GM03348 (cell line): Measurements from ENCODE around the gene SRPX.

Experiments used
- DNase-seq: peaks from one replicate; pipeline ENCODE4 v3.0.0; 2012; ENCODE audit warnings: low spot score

Gene SRPX, protein sequence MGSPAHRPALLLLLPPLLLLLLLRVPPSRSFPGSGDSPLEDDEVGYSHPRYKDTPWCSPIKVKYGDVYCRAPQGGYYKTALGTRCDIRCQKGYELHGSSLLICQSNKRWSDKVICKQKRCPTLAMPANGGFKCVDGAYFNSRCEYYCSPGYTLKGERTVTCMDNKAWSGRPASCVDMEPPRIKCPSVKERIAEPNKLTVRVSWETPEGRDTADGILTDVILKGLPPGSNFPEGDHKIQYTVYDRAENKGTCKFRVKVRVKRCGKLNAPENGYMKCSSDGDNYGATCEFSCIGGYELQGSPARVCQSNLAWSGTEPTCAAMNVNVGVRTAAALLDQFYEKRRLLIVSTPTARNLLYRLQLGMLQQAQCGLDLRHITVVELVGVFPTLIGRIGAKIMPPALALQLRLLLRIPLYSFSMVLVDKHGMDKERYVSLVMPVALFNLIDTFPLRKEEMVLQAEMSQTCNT

DNA sequence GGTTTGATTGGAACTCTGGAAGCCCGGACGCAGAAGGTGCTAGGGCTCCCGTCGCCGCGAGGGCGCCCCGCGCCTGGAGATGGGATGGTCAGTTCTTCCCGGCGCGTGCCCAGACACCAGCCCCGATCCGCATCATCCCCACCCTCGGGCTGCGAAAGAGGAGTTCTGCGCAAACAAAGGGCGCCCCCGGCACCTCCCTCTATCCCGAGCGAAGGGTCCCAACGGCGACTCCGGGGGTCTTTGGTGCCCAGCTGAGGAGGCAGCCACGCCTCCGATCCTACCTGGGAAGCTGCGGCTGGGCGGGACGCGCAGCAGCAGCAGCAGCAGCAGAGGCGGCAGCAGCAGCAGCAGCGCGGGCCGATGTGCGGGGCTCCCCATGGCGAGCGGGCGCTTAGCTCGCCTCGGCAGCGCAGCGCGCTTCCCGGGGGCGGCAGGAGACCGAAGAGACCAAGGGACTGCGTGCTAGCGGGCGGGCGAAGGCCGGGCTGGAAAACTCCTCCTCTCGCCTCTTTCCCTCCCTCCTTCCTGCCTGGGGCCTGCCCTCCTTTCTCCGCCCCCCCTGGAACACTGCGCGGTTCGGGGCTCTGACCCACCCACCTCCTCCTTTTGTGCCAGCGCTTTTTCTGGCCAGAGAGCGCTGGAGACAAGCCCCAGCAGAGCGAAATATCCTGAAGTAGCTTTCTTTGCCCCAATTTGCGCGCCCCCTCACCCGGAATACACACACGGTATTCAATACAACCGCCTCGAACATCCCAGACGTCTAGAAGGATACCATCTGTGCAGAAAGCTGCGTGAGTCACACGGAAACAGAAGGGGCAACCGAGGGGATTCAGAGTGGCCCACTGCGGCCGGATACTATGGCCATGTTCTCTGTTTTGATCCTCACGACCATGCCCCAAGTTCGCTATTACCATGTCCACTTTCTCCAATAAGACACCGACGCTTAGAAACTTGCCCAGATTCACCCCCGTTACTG is at the start of gene SRPX:
TSS of gene SRPX (minus strand) at position 457 of the 976 bp plus-strand sequence. CDS start at position 378, 79 bp downstream.
- peak; percentile 60 for DNase-seq

- DNase-seq: no peak
Measured at GRCh38 chrX:38268011-38268410, 47.3 kb upstream of the SRPX start.

GRCh38 chrX:38262715-38263620 is 42.3 kb upstream of the SRPX start:
- DNase-seq: peak; percentile 6

- peak; percentile 15 for DNase-seq
Measured at GRCh38 chrX:38260231-38260630, 39.6 kb upstream of the SRPX start.

GRCh38 chrX:38256019-38256418 is 35.3 kb upstream of the SRPX start:
- no peak for DNase-seq

DNA sequence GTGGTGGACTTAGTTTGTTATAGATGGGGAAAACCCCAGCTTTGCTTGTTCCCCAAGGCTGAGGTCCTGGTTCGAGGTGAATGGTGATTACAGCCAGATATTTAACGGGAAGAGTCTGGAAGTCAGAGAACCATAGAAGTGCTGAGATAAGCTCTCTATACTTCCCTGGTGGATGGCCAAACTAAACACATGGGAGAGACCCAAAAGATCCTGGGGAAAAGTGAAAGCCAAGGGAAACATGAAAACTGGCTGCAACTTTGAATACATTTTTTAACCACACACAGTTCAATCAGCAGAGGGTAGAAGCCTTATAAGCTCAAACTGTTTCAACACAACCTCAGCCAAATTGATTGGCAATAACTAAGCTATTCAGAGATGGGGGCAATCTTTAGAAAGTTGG is 29.3 kb upstream of the SRPX start:
- DNase-seq: no peak

- no peak for DNase-seq
Measured at GRCh38 chrX:38247051-38247450, 26.4 kb upstream of the SRPX start.

- no peak for DNase-seq
Measured at GRCh38 chrX:38240541-38240940, 19.9 kb upstream of the SRPX start.

DNA sequence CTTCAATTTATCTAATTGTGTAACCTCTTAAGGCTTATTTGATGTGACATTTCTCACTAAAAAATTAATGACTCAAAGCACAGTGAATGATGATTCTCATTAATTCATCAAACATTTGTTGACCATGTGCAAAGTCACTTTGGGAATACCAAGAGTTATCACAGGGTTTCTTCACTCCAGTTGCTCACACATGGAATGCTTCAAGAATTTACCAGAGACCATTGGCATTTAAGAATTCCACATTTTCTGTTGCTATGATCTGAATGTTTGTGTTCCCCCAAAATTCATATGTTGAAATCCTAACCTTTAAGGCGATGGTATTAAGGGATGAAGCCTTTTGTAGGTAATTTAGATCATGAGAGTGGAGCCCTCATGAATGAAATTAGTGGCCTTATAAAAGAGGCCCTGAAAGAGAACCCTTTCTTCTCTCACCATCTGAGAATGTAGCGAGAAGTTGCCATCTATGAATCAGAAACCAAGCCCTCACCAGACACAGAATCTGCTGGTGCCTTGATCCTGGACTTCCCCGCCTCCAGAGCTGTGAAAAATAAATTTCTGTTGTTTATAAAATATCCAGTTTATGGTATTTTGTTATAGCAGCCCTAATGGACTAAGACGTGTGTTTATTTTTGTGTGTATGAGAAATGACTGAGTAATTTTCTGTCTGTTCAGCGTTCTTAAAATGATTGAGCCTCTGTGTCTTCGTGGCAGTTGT is 16.4 kb upstream of the SRPX start:
- DNase-seq: peak; percentile 14

DNA sequence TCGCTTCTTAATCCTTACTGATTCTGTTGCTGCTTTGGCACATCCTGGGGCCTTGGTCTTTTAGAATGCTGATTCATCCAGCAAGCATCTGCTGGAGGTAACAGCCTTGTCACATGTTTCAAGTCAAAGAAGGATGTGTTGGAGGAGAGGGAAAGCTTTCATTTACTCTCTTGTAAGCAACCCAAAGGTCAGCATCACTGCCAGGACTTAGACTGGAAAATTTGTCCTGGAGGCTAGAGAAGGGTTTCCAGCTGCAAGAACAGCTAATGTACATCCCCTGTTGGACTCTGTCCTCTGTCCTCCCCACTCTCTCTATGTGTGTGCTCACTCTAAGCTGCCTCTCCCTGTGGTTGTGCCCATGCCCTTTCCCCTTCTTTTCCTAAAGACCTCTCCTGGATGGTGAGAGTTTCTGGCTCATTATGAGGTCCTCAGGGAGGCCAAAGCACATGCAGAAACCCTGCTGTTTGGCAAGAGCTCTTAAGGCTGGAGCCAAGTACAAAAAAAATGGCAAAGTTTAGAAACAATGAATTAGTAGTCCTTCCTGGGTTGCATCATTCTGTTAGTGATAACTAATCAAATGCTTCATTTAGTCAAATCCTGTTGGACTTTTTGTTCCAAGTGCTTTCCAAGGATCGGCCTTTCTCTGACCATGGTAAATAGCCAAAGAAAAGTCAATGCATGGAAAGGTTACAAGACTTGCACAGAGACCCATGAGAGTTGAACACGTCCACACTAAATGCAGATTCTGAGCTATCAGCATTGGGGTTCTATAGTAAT is 13.4 kb upstream of the SRPX start:
- peak; percentile 47 for DNase-seq

DNA sequence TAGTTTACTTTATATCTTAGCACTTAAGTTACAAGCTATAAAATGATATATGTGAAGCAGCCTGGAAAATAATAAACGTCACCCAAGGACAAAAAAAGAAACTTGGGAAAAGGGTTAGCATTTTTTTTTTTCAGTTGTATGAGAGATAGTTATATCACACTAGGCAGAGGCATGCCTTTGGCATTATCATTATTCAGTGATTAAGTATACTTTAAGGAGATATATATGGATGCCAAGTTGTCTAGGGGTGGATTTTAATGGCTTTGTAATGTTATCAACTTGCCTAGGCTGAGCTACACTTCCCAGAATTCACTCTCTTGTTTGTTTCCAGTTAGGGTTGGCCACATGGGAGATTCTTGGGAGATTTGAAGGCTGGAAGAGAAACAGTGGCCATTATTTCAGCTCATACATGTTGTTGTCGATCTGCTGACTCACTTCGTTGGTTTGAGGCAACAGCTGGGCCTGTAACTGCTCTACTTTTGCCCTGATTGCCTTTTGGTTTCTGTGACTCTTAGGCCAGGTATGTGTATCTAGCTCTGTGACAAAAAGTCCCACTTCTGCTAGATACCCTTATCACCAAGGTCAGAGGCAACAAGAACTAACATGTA is 11.5 kb upstream of the SRPX start:
- DNase-seq: no peak

- DNase-seq: no peak
Measured at GRCh38 chrX:38225093-38225492, 4.4 kb upstream of the SRPX start.

DNA sequence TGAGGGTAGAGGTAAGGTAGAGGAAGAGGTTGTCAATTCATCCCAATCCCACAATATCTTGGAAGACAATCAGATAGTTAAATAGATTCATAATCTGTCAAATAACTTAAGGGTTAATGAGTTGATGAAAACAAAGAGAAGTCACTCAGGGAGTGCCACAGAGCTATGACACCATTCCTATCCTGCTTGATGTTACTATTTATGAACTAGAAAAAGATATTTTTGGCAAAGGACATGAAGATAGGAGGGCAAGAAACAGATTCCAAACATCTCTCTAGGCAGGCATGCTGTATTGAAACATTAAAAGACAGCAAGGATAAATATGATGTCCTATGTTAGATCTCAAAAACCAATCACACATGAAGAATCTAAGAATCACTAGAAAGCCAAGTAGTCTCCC is 3.5 kb upstream of the SRPX start:
- DNase-seq: no peak

DNA sequence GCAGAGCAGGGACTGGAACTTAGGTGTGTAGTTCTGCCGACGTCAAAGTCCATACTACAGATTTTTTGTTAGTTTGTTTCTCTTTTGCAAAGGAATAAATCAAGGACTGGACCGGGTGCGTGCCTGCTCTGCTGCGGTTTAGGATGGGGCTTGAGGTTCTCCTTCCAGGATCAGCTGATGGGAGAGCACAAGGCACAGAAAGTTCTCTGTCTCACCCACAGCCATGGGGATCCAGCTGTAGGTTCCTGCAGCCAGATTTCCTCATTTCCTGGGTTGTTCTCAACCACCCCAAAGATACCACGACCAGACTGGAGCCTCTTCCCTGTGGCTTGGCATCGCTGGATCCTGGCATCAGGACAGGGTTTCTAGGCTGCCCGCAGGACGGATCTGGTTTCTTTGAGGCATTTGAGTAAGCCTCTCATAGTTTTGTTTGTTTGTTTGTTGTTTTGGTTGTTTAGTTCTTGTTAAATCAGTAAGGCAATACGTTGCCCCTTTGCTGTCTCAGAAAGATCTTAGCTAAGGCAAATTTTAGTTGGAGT is 789 bp upstream of the SRPX start:
- DNase-seq: no peak

DNA sequence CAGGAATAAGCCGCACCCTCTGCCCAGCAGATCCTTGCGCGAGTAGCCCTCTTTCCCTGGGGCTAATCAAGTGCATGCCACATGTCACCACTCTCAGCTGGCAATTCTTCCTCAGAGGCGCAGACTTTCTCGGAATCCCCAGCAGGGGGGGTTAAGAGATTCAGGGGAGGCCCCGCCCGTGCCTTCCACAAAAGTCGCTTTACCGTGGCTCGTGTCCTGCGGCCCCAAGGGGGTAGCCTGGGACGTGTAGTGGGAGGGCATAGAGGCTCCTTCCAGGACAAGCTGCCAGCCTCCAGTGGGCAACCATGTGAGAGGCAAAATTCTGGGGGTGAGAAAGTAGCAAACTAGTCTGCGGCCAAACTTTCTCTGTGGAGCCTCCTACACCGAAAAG is 652 bp downstream of the SRPX start:
- DNase-seq: peak; percentile 64

DNA sequence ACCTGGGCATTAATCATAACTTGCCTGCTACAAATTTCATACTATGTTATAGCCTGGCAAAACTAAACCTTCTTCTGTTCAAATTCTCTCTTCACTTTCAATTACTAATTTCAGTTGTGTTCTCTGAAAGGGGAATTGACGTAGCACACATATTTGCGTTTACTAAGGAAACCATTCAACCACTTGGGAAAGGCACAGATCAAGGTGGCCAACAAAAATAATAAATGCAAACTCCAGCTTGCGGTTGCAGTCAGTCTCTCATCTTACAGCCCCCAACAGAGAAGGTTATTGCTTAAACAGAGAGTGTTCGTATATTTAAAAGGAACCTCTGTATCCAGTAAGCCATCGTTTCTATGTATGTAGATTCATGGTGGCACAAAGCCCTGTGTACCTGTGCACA is 4.0 kb downstream of the SRPX start:
- DNase-seq: no peak

DNA sequence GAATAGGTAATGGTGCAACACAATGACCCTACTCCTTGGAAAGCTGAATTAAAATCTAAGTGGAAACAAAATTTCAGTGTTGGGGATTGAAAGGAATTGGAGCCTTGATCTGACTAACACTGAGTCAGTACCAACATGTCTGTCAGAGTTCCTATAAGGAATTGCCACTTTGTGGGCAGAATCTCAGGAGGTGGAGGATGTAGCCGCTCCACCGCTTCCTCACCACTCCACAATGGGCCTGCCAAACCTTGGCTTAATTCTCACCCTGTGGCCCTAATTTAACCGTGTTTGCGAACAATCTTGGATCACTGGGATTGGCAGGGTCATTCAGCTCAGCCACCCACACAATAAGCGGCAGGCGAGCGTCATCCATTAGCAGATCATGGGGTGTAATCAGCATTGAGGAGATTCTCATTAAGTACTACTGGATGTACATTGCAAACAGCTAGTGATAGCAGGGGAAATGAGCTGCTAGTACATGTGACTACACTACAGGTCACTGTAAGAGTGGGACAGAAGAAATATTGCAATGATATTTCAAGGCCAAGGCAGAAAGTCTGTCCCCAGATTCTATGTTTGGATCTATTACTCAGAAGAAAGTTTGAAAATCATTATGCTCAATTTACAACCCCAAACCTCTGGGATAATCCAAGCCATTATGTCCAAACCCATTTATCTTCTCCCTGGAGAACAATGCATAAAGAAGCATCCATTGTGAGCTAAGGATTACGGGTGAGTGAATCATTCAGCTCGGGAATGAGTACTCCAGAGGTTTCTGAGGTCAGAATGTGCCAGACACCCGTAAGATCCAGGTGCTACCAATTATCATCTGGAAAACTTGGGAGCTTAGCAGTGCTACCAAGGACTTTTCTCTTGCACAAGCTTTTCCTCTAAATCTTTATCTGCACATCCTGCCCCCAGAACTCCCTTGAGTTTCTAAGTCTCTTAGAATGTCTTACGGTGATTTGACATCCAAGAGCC is 5.8 kb downstream of the SRPX start:
- DNase-seq: peak; percentile 49

- no peak for DNase-seq
Measured at GRCh38 chrX:38214044-38214443, 6.6 kb downstream of the SRPX start.
